K562 (cell line): Measurements from ENCODE around the gene ALDH8A1. TPM values are rescaled to one million over a fixed set of nuclear protein-coding genes. Genes with fewer than 3 reads are reported as not detected.

ENCODE experiments used
- CBX2 ChIP-seq: fragments of 200-600 bp; sonication (generic); IDR thresholded peaks from one replicate; pipeline ENCODE4 v1.6.1; 2012; ENCODE audit warnings: mild to moderate bottlenecking, low read length, inconsistent platforms; ENCODE audit not compliant: insufficient read depth, poor library complexity, severe bottlenecking
- CCNT2 ChIP-seq: IDR thresholded peaks from 2 replicates; pipeline ENCODE4 v1.6.1; 2011; ENCODE audit warnings: borderline replicate concordance, low read depth, mild to moderate bottlenecking, moderate library complexity, mixed read lengths, low read length; ENCODE audit not compliant: insufficient read length; ENCODE audit errors: extremely low read depth
- COPS2 ChIP-seq: fragments of 450-650 bp; conservative IDR thresholded peaks from 2 replicates; pipeline ENCODE4 v1.6.1; 2016; ENCODE audit warnings: mild to moderate bottlenecking, moderate library complexity
- CXXC5 ChIP-seq: fragments of 250-450 bp; sonication (Bioruptor Pico); IDR thresholded peaks from 2 replicates; pipeline ENCODE4 v1.8.0; 2022; ENCODE audit warnings: inconsistent platforms, mild to moderate bottlenecking, moderate library complexity
- EP300 ChIP-seq: IDR thresholded peaks from 2 replicates; pipeline ENCODE4 v1.6.1; 2012; ENCODE audit warnings: low read length, improper control_type of control experiment
- ESRRB ChIP-seq: fragments of 250-450 bp; sonication (Bioruptor Pico); IDR thresholded peaks from 2 replicates; pipeline ENCODE4 v1.5.0; 2020; ENCODE audit warnings: mild to moderate bottlenecking, moderate library complexity, borderline replicate concordance
- ETV6 ChIP-seq, 3 experiments: fragments of 150-350 bp in 1 of 3; sonication (generic) in 1 of 3; formaldehyde crosslinking in 1 of 3; IDR thresholded peaks; 2 replicates each; pipeline versions ENCODE4 v1.6.1 to v1.8.0; 2014 to 2022; ENCODE audit warnings: borderline replicate concordance in 2 of 3, low read depth in 2 of 3, antibody characterized with exemption in 1 of 3, low read length in 1 of 3, mild to moderate bottlenecking in 1 of 3, missing genetic modification reagents in 1 of 3
- KAT7 ChIP-seq: sonication (generic); formaldehyde crosslinking; IDR thresholded peaks from 2 replicates; pipeline ENCODE4 v1.8.0; 2022; ENCODE audit warnings: missing genetic modification reagents, mild to moderate bottlenecking, borderline replicate concordance
- LARP7 ChIP-seq: fragments of 450-650 bp; IDR thresholded peaks from 2 replicates; pipeline ENCODE4 v1.6.1; 2016
- MEF2D ChIP-seq: conservative IDR thresholded peaks from 2 replicates; pipeline ENCODE4 v1.6.1; 2016; ENCODE audit warnings: low read depth, missing genetic modification characterization, missing compliant biosample characterization
- MTA1 ChIP-seq: fragments of 450-650 bp; IDR thresholded peaks from 2 replicates; pipeline ENCODE4 v1.6.1; 2017; ENCODE audit warnings: borderline replicate concordance
- NFRKB ChIP-seq: fragments of 450-650 bp; IDR thresholded peaks from 2 replicates; pipeline ENCODE4 v1.6.1; 2016; ENCODE audit warnings: low read depth
- NR2C1 ChIP-seq, 2 experiments: fragments of 450-650 bp; IDR thresholded peaks; 2 replicates each; pipeline ENCODE4 v1.6.1; 2017; ENCODE audit warnings: mild to moderate bottlenecking in 2 of 2, antibody characterized with exemption in 1 of 2, inconsistent platforms in 1 of 2, missing compliant biosample characterization in 1 of 2, missing genetic modification characterization in 1 of 2
- POLR3A ChIP-seq: IDR thresholded peaks from 2 replicates; pipeline ENCODE4 v1.6.1; 2011; ENCODE audit warnings: borderline replicate concordance, mild to moderate bottlenecking, moderate library complexity; ENCODE audit not compliant: insufficient read length, insufficient read depth; ENCODE audit errors: extremely low read depth
- RBM14 ChIP-seq: fragments of 200-400 bp; formaldehyde crosslinking; IDR thresholded peaks from 2 replicates; pipeline ENCODE4 v1.6.1; 2018; ENCODE audit warnings: low read depth, mild to moderate bottlenecking, low read length, moderate library complexity, borderline replicate concordance; ENCODE audit not compliant: insufficient read depth
- SAP30 ChIP-seq: fragments of 200-600 bp; sonication (generic); IDR thresholded peaks from 2 replicates; pipeline ENCODE4 v1.6.1; 2012; ENCODE audit warnings: borderline replicate concordance, low read depth, mild to moderate bottlenecking, moderate library complexity, low read length, control low read depth, inconsistent platforms; ENCODE audit not compliant: insufficient read depth, poor library complexity, severe bottlenecking
- SIRT6 ChIP-seq: IDR thresholded peaks from one replicate; pipeline ENCODE4 v1.6.1; 2012; ENCODE audit warnings: low read depth, mild to moderate bottlenecking, control low read depth, inconsistent platforms, low read length, moderate library complexity
- SMAD3 ChIP-seq: fragments of 450-650 bp; formaldehyde crosslinking; conservative IDR thresholded peaks from 2 replicates; pipeline ENCODE4 v1.4.0; 2020; ENCODE audit warnings: mild to moderate bottlenecking
- SMARCE1 ChIP-seq: fragments of 450-650 bp; IDR thresholded peaks from 2 replicates; pipeline ENCODE4 v1.7.1; 2016; ENCODE audit warnings: mild to moderate bottlenecking
- STAT5A ChIP-seq: IDR thresholded peaks from 2 replicates; pipeline ENCODE4 v1.6.1; 2012; ENCODE audit warnings: low read length, inconsistent platforms, borderline replicate concordance
- TFAM ChIP-seq: fragments of 250-450 bp; sonication (Bioruptor Pico); conservative IDR thresholded peaks from 2 replicates; pipeline ENCODE4 v1.5.0; 2021; ENCODE audit warnings: mild to moderate bottlenecking, moderate library complexity
- TSC22D4 ChIP-seq: fragments of 450-650 bp; IDR thresholded peaks from 2 replicates; pipeline ENCODE4 v1.6.1; 2016; ENCODE audit warnings: missing genetic modification characterization, missing biosample characterization, control low read depth
- ZNF263 ChIP-seq: sonication (generic); formaldehyde crosslinking; IDR thresholded peaks from 2 replicates; pipeline ENCODE4 v1.8.0; 2022; ENCODE audit warnings: mild to moderate bottlenecking, missing genetic modification reagents, borderline replicate concordance
- ZNF274 ChIP-seq: IDR thresholded peaks from 2 replicates; pipeline ENCODE4 v1.6.1; 2011; ENCODE audit warnings: low read depth, mild to moderate bottlenecking, low read length, moderate library complexity, borderline replicate concordance
- ZNF311 ChIP-seq: fragments of 250-450 bp; sonication (Bioruptor Pico); IDR thresholded peaks from 2 replicates; pipeline ENCODE4 v1.4.0; 2020; ENCODE audit warnings: mild to moderate bottlenecking, moderate library complexity
- ZNF57 ChIP-seq: fragments of 450-650 bp; formaldehyde crosslinking; IDR thresholded peaks from 2 replicates; pipeline ENCODE4 v1.4.0; 2020; ENCODE audit warnings: mild to moderate bottlenecking, moderate library complexity
- polyA plus RNA-seq, 8 experiments: library from polyadenylated mRNA; depleted of rRNA in 4 of 8; stranded (reverse) in 5 of 8; unstranded in 3 of 8; fragments of >200 nt; fragmentation: Nextera tagmentation in 2 of 8; fragmentation: Illumina TruSeq in 1 of 8; extraction: Ambion mirVana in 2 of 8; extraction: Trizol in 1 of 8; gene quantifications; 2 replicates each; pipeline versions ENCODE4 v1.2.1 to v1.2.3, GENCODE V29; 2011 to 2014; ENCODE audit warnings: inconsistent platforms in 1 of 8, missing spikeins in 1 of 8
- total RNA-seq, 7 experiments: library from RNA; depleted of rRNA in 6 of 7; stranded (reverse); fragments of >200 nt in 6 of 7; fragmentation: Illumina TruSeq in 2 of 7; extraction: Trizol in 2 of 7; gene quantifications; 2 replicates each; pipeline versions ENCODE4 v1.2.1 to v1.2.3, GENCODE V29; 2011 to 2021; ENCODE audit warnings: low replicate concordance in 1 of 7
- TF ChIP-seq, protein P1 (sequence below): fragments of 200-800 bp; sonication (Bioruptor generic); IDR thresholded peaks from 2 replicates; pipeline ENCODE4 v1.6.1; 2017; ENCODE audit warnings: missing genetic modification characterization, missing compliant biosample characterization
- TF ChIP-seq, protein P2 (sequence below): fragments of 250-450 bp; sonication (Bioruptor Pico); IDR thresholded peaks from 2 replicates; pipeline ENCODE4 v1.4.0; 2020

Gene ALDH8A1
- total and polyA plus RNA-seq, 9 of the 15 experiments (the other 6 are each of a cell fraction or from before 2014, with no cell fraction given), result 0.03 to 0.18 (median 0.04) TPM; not detected in 2

DNA sequence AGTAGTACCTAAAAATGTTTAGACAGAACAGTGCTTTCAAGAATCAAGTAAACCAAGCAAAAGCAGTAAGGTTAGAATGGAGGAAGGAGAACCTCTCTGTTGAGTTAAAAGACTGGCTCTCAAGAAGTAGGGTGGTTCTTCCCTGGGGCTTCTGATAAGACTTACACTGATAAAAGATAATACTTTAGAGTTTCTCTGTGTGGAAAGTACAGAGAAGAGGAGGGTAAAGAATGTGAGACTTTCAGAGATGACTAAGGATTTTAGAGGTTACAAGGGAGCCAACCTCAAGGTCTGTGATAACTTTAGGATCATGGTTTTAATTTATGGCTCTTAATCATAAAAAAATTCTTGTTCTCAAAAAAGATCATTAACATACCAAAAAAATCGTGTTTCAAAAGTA lies 30.9 kb upstream of the ALDH8A1 start (continued):
- TF ChIP-seq TSC22D4 (tag) (no peak), ZNF57 (no peak), NFRKB (no peak), SAP30 (no peak), TFAM (CRISPR knock-in tag) (no peak), ZNF263 (CRISPR knock-in tag) (no peak), RBM14 (no peak), SMARCE1 (peak; percentile 92), CCNT2 (peak; percentile 49), KAT7 (CRISPR knock-in tag) (no peak), POLR3A (no peak), SIRT6 (no peak), STAT5A (peak; percentile 39; the same call in 1 of the 2 replicates), LARP7 (no peak), SMAD3 (no peak), NR2C1 (IDR thresholded peaks at IDR 0.05) (no peak), NR2C1 (tag; IDR thresholded peaks at IDR 0.05) (no peak), ZNF274 (no peak), CXXC5 (CRISPR knock-in tag) (no peak), CBX2 (no peak), ESRRB (CRISPR knock-in tag) (no peak), MEF2D (tag) (no peak), MTA1 (peak; percentile 66; the same call in 1 of the 2 replicates), ZNF311 (CRISPR knock-in tag) (no peak), ETV6 (IDR thresholded peaks at IDR 0.05; ENCODE audit: borderline replicate concordance in 1 of 2, low read depth in 2 of 2, low read length in 1 of 2) (no peak), ETV6 (CRISPR knock-in tag; IDR thresholded peaks at IDR 0.05; ENCODE audit: borderline replicate concordance) (no peak), EP300 (peak; percentile 79), COPS2 (no peak)
- TF ChIP-seq, protein P1, sequence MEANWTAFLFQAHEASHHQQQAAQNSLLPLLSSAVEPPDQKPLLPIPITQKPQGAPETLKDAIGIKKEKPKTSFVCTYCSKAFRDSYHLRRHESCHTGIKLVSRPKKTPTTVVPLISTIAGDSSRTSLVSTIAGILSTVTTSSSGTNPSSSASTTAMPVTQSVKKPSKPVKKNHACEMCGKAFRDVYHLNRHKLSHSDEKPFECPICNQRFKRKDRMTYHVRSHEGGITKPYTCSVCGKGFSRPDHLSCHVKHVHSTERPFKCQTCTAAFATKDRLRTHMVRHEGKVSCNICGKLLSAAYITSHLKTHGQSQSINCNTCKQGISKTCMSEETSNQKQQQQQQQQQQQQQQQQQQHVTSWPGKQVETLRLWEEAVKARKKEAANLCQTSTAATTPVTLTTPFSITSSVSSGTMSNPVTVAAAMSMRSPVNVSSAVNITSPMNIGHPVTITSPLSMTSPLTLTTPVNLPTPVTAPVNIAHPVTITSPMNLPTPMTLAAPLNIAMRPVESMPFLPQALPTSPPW, result no peak; the same call in 1 of the 2 replicates
- TF ChIP-seq, protein P2, sequence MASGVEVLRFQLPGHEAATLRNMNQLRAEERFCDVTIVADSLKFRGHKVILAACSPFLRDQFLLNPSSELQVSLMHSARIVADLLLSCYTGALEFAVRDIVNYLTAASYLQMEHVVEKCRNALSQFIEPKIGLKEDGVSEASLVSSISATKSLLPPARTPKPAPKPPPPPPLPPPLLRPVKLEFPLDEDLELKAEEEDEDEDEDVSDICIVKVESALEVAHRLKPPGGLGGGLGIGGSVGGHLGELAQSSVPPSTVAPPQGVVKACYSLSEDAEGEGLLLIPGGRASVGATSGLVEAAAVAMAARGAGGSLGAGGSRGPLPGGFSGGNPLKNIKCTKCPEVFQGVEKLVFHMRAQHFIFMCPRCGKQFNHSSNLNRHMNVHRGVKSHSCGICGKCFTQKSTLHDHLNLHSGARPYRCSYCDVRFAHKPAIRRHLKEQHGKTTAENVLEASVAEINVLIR (CRISPR knock-in tag), result no peak
